GM12892 (cell line): ENCODE data around the gene GAS6.

Experiments
- POLR2A ChIP-seq: IDR thresholded peaks from 2 replicates; pipeline ENCODE4 v1.6.1; 2011; ENCODE audit warnings: low read depth, low read length, control low read depth
- POLR2AphosphoS5 ChIP-seq: IDR thresholded peaks from 2 replicates; pipeline ENCODE4 v1.6.1; 2011; ENCODE audit warnings: low read depth, low read length, control low read depth

DNA sequence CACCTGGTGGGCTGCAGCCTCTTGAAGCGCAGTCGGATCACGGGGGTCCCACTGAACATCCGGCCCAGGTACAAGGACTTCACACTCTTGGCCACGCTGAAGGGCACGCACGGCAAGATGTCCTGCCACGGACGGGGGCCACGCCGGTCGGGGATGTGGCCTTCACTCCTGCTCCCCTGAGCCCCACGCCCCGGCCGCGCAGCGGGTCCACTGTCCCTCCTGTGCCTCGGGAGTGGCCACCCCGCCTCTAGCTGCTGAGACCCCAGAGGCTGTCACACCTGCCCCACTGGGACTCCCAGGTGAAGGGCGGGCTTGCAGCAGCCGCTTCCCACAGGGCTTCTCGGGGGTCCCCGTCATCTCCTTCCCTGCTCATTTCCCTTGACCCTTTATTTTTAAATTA is 31.2 kb downstream of the GAS6 start:
- no peak for TF ChIP-seq POLR2AphosphoS5
- no peak for TF ChIP-seq POLR2A
